Activated T-helper 2 cell treated with anti-CD3 and anti-CD28 coated beads, Interferon-gamma antibody, Interleukin-2, Interleukin-4, amounts not matched to agents 10 μg/mL and 5 μg/mL and 100 μg/mL, durations not matched to agents 14 hours and 24 hours and 36 hours (primary cell): ENCODE data around the gene MYO18B. TPM values are rescaled to one million over a fixed set of nuclear protein-coding genes. Genes with fewer than 3 reads are reported as not detected.

Experiments
- DNase-seq: peaks from one replicate; pipeline ENCODE4 v3.0.0; 2021; ENCODE audit warnings: low spot score
- H3K27ac Mint-ChIP-seq: one replicate; pipeline ENCODE4 v1.8.0; 2021; ENCODE audit warnings: mixed read lengths
- H3K27me3 Mint-ChIP-seq: one replicate; pipeline ENCODE4 v1.8.0; 2021; ENCODE audit warnings: low read depth, mixed read lengths
- H3K36me3 Mint-ChIP-seq: one replicate; pipeline ENCODE4 v1.8.0; 2021; ENCODE audit warnings: low read depth, mixed read lengths
- H3K4me1 Mint-ChIP-seq: one replicate; pipeline ENCODE4 v1.8.0; 2021; ENCODE audit warnings: low read depth, mixed read lengths
- H3K4me3 Mint-ChIP-seq: one replicate; pipeline ENCODE4 v1.8.0; 2021; ENCODE audit warnings: low read depth, mild to moderate bottlenecking, moderate library complexity, mixed read lengths
- H3K9me3 Mint-ChIP-seq: one replicate; pipeline ENCODE4 v1.8.0; 2021; ENCODE audit warnings: mixed read lengths
- intact Hi-C: fragments of 100-400 bp; cut with micrococcal nuclease; formaldehyde crosslinking; loops from one replicate; pipeline ENCODE4 v1.15.1; 2023
- total RNA-seq: library from RNA; stranded (reverse); gene quantifications from 2 replicates; pipeline ENCODE4 v1.2.3, GENCODE V29; 2022

MYO18B gene
- total RNA-seq, 1 donor from 2014 or later, result 6.1 TPM

- no peak for DNase-seq
- H3K4me3 Mint-ChIP-seq, result no peak overlapping the region
- no peaks in the 10 kb centered on the region for H3K4me1 Mint-ChIP-seq
- peaks cover 1% of the 10 kb centered on the region for H3K27me3 Mint-ChIP-seq
- no peak overlapping the region for H3K27ac Mint-ChIP-seq
- intact Hi-C loops, result no loop called here
- no peaks in the 10 kb centered on the region for H3K9me3 Mint-ChIP-seq
- H3K36me3 Mint-ChIP-seq, result no peaks in the 10 kb centered on the region
Observed at GRCh38 chr22:26045860-26046259, 303.9 kb downstream of the MYO18B start.

- no peak overlapping the region for H3K27ac Mint-ChIP-seq
- H3K36me3 Mint-ChIP-seq, result no peaks in the 10 kb centered on the region
- DNase-seq, result no peak
- no peaks in the 10 kb centered on the region for H3K9me3 Mint-ChIP-seq
- H3K4me3 Mint-ChIP-seq, result no peak overlapping the region
- no peaks in the 10 kb centered on the region for H3K4me1 Mint-ChIP-seq
- H3K27me3 Mint-ChIP-seq, result peaks cover 4% of the 10 kb centered on the region
- intact Hi-C loops, result no loop called here
Observed at GRCh38 chr22:26047516-26047915, 305.5 kb downstream of the MYO18B start.

- Mint-ChIP-seq H3K4me3 (no peak overlapping the region), H3K9me3 (no peaks in the 10 kb centered on the region), H3K4me1 (no peaks in the 10 kb centered on the region), H3K27ac (no peak overlapping the region), H3K36me3 (no peaks in the 10 kb centered on the region), H3K27me3 (peaks cover 4% of the 10 kb centered on the region)
- no peak for DNase-seq
- intact Hi-C loops, result no loop called here
Observed at GRCh38 chr22:26047920-26048319, 305.9 kb downstream of the MYO18B start.

- H3K27me3 Mint-ChIP-seq, result peaks cover 6% of the 10 kb centered on the region
- intact Hi-C loops, result no loop called here
- no peak overlapping the region for H3K4me3 Mint-ChIP-seq
- no peaks in the 10 kb centered on the region for H3K4me1 Mint-ChIP-seq
- H3K36me3 Mint-ChIP-seq, result no peaks in the 10 kb centered on the region
- no peak overlapping the region for H3K27ac Mint-ChIP-seq
- DNase-seq, result no peak
- no peaks in the 10 kb centered on the region for H3K9me3 Mint-ChIP-seq
Observed at GRCh38 chr22:26050079-26050478, 308.1 kb downstream of the MYO18B start.

GRCh38 chr22:26053737-26054316 is 311.8 kb downstream of the MYO18B start:
- no peak for DNase-seq
- H3K4me1 Mint-ChIP-seq, result no peaks in the 10 kb centered on the region
- intact Hi-C loops, result no loop called here
- peaks cover 8% of the 10 kb centered on the region for H3K27me3 Mint-ChIP-seq
- no peaks in the 10 kb centered on the region for H3K36me3 Mint-ChIP-seq
- H3K27ac Mint-ChIP-seq, result no peak overlapping the region
- no peak overlapping the region for H3K4me3 Mint-ChIP-seq
- H3K9me3 Mint-ChIP-seq, result no peaks in the 10 kb centered on the region

GRCh38 chr22:26054841-26055605 is 313.0 kb downstream of the MYO18B start:
- Mint-ChIP-seq H3K36me3 (no peaks in the 10 kb centered on the region), H3K9me3 (no peaks in the 10 kb centered on the region), H3K27ac (no peak overlapping the region), H3K4me1 (no peaks in the 10 kb centered on the region), H3K27me3 (peaks cover 8% of the 10 kb centered on the region), H3K4me3 (no peak overlapping the region)
- intact Hi-C loops, result no loop called here
- no peak for DNase-seq

GRCh38 chr22:26055693-26056092 is 313.7 kb downstream of the MYO18B start:
- DNase-seq, result no peak
- H3K4me1 Mint-ChIP-seq, result no peaks in the 10 kb centered on the region
- H3K27me3 Mint-ChIP-seq, result peaks cover 8% of the 10 kb centered on the region
- H3K9me3 Mint-ChIP-seq, result no peaks in the 10 kb centered on the region
- H3K27ac Mint-ChIP-seq, result no peak overlapping the region
- intact Hi-C loops, result no loop called here
- no peak overlapping the region for H3K4me3 Mint-ChIP-seq
- no peaks in the 10 kb centered on the region for H3K36me3 Mint-ChIP-seq

GRCh38 chr22:26056455-26057200 is 314.6 kb downstream of the MYO18B start:
- no peak overlapping the region for H3K27ac Mint-ChIP-seq
- H3K27me3 Mint-ChIP-seq, result peaks cover 8% of the 10 kb centered on the region
- no peak for DNase-seq
- H3K36me3 Mint-ChIP-seq, result no peaks in the 10 kb centered on the region
- H3K9me3 Mint-ChIP-seq, result no peaks in the 10 kb centered on the region
- H3K4me1 Mint-ChIP-seq, result no peaks in the 10 kb centered on the region
- intact Hi-C loops, result no loop called here
- no peak overlapping the region for H3K4me3 Mint-ChIP-seq

- peaks cover 5% of the 10 kb centered on the region for H3K27me3 Mint-ChIP-seq
- no peak overlapping the region for H3K4me3 Mint-ChIP-seq
- intact Hi-C loops, result no loop called here
- H3K9me3 Mint-ChIP-seq, result no peaks in the 10 kb centered on the region
- H3K36me3 Mint-ChIP-seq, result no peaks in the 10 kb centered on the region
- H3K4me1 Mint-ChIP-seq, result no peaks in the 10 kb centered on the region
- DNase-seq, result no peak
- H3K27ac Mint-ChIP-seq, result no peak overlapping the region
Observed at GRCh38 chr22:26057731-26058130, 315.7 kb downstream of the MYO18B start.

- H3K27ac Mint-ChIP-seq, result no peak overlapping the region
- intact Hi-C loops, result no loop called here
- DNase-seq, result no peak
- no peak overlapping the region for H3K4me3 Mint-ChIP-seq
- no peaks in the 10 kb centered on the region for H3K9me3 Mint-ChIP-seq
- H3K36me3 Mint-ChIP-seq, result no peaks in the 10 kb centered on the region
- peaks cover 14% of the 10 kb centered on the region for H3K27me3 Mint-ChIP-seq
- H3K4me1 Mint-ChIP-seq, result no peaks in the 10 kb centered on the region
Observed at GRCh38 chr22:26064048-26064447, 322.1 kb downstream of the MYO18B start.

- no peaks in the 10 kb centered on the region for H3K36me3 Mint-ChIP-seq
- H3K9me3 Mint-ChIP-seq, result no peaks in the 10 kb centered on the region
- intact Hi-C loops, result no loop called here
- H3K27ac Mint-ChIP-seq, result no peak overlapping the region
- no peak overlapping the region for H3K4me3 Mint-ChIP-seq
- H3K27me3 Mint-ChIP-seq, result peaks cover 18% of the 10 kb centered on the region
- H3K4me1 Mint-ChIP-seq, result no peaks in the 10 kb centered on the region
- no peak for DNase-seq
Observed at GRCh38 chr22:26065847-26066246, 323.9 kb downstream of the MYO18B start.

GRCh38 chr22:26066534-26066933 is 324.5 kb downstream of the MYO18B start:
- H3K4me3 Mint-ChIP-seq, result no peak overlapping the region
- no peak overlapping the region for H3K27ac Mint-ChIP-seq
- H3K9me3 Mint-ChIP-seq, result no peaks in the 10 kb centered on the region
- peaks cover 18% of the 10 kb centered on the region for H3K27me3 Mint-ChIP-seq
- H3K4me1 Mint-ChIP-seq, result no peaks in the 10 kb centered on the region
- intact Hi-C loops, result no loop called here
- DNase-seq, result no peak
- no peaks in the 10 kb centered on the region for H3K36me3 Mint-ChIP-seq

- Mint-ChIP-seq H3K9me3 (no peaks in the 10 kb centered on the region), H3K4me3 (no peak overlapping the region), H3K36me3 (no peaks in the 10 kb centered on the region), H3K27me3 (peaks cover 18% of the 10 kb centered on the region), H3K27ac (no peak overlapping the region), H3K4me1 (peaks cover under 1% of the 10 kb centered on the region)
- DNase-seq, result no peak
- intact Hi-C loops, result no loop called here
Observed at GRCh38 chr22:26068571-26068970, 326.6 kb downstream of the MYO18B start.
